ENCODE measurements around the gene RPL37.

DNA sequence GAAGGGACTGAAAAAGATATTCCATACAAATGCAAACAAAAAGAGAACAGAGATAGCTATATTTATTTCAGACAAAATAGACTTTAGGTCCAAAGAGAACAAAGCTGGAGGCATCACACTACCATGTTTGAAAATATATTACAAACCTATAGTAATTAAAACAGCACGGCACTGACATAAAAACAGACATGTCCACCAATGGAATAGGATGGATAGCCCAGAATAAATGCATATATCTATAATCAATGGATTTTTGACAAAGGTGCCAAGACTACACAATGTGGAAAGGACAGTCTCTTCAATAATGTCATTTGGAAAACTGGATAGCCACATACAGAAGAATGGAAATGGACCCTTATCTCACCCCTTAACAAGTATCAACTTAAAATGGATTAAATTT, 47.0 kb downstream of the RPL37 start:
- TF ChIP-seq, protein P1, sequence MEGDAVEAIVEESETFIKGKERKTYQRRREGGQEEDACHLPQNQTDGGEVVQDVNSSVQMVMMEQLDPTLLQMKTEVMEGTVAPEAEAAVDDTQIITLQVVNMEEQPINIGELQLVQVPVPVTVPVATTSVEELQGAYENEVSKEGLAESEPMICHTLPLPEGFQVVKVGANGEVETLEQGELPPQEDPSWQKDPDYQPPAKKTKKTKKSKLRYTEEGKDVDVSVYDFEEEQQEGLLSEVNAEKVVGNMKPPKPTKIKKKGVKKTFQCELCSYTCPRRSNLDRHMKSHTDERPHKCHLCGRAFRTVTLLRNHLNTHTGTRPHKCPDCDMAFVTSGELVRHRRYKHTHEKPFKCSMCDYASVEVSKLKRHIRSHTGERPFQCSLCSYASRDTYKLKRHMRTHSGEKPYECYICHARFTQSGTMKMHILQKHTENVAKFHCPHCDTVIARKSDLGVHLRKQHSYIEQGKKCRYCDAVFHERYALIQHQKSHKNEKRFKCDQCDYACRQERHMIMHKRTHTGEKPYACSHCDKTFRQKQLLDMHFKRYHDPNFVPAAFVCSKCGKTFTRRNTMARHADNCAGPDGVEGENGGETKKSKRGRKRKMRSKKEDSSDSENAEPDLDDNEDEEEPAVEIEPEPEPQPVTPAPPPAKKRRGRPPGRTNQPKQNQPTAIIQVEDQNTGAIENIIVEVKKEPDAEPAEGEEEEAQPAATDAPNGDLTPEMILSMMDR (IDR thresholded peaks at IDR 0.05): no peak
- no peak for TF ChIP-seq POLR2AphosphoS5 (IDR thresholded peaks at IDR 0.05; ENCODE audit: low read depth, low read length)
- no peak for TF ChIP-seq TCF7L2 (IDR thresholded peaks at IDR 0.05; ENCODE audit: low read depth, low read length)
